NCI-H1694 (cell line): Measurements from ENCODE around the gene C1QTNF8.

Experiments used
- DNase-seq: peaks from one replicate; lab custom pipeline; 2025; lab: John Stamatoyannopoulos, UW

Gene C1QTNF8

GRCh38 chr16:1077877-1078578 is 18.0 kb downstream of the C1QTNF8 start:
- DNase-seq, result no peak

- DNase-seq, result no peak
Measured at GRCh38 chr16:1076801-1077576, 19.1 kb downstream of the C1QTNF8 start.

- no peak for DNase-seq
Measured at GRCh38 chr16:1075546-1075945, 20.5 kb downstream of the C1QTNF8 start.

GRCh38 chr16:1074379-1074649 is 21.7 kb downstream of the C1QTNF8 start:
- DNase-seq, result no peak

GRCh38 chr16:1073566-1074378 is 22.3 kb downstream of the C1QTNF8 start:
- DNase-seq, result no peak

GRCh38 chr16:1073262-1073558 is 22.8 kb downstream of the C1QTNF8 start:
- no peak for DNase-seq

GRCh38 chr16:1072526-1073261 is 23.4 kb downstream of the C1QTNF8 start, which contains the start of gene SSTR5:
Gene SSTR5, plus strand, starts transcription at chr16:1072747. Its CDS starts 6,122 bp downstream, at chr16:1078869.
- no peak for DNase-seq

- no peak for DNase-seq
Measured at GRCh38 chr16:1071561-1072225, 24.4 kb downstream of the C1QTNF8 start.

- DNase-seq, result no peak
Measured at GRCh38 chr16:1070864-1071408, 25.1 kb downstream of the C1QTNF8 start.

- no peak for DNase-seq
Measured at GRCh38 chr16:1070084-1070863, 25.8 kb downstream of the C1QTNF8 start.

- DNase-seq, result no peak
Measured at GRCh38 chr16:1069154-1069553, 26.9 kb downstream of the C1QTNF8 start.

- DNase-seq, result no peak
Measured at GRCh38 chr16:1068451-1068850, 27.6 kb downstream of the C1QTNF8 start.

- DNase-seq, result no peak
Measured at GRCh38 chr16:1067629-1068028, 28.4 kb downstream of the C1QTNF8 start.

- DNase-seq, result no peak
Measured at GRCh38 chr16:1066584-1067172, 29.4 kb downstream of the C1QTNF8 start.

- no peak for DNase-seq
Measured at GRCh38 chr16:1065469-1066128, 30.4 kb downstream of the C1QTNF8 start.

- no peak for DNase-seq
Measured at GRCh38 chr16:1063728-1064127, 32.3 kb downstream of the C1QTNF8 start.

GRCh38 chr16:1062895-1063294 is 33.1 kb downstream of the C1QTNF8 start:
- DNase-seq, result no peak

GRCh38 chr16:1061769-1062505 is 34.1 kb downstream of the C1QTNF8 start:
- DNase-seq, result no peak
